ENCODE measurements around the gene KRT80.

KRT80 gene

GRCh38 chr12:52204095-52204930 is 12.5 kb upstream of the KRT80 start:
- in situ Hi-C loops (cut with MboI; ENCODE audit: low pct_unique_long_range_greater_than_20kb, low sequenced_read_pairs, unreplicated experiment): no loop called here
- no peak for DNase-seq (ENCODE audit: low spot score)
- no peak for TF ChIP-seq CTCF (IDR thresholded peaks at IDR 0.05; ENCODE audit: extremely low read depth, insufficient read depth, missing control alignments)

GRCh38 chr12:52203079-52203921 is 11.5 kb upstream of the KRT80 start:
- DNase-seq (ENCODE audit: low spot score): peak; percentile 23
- in situ Hi-C loops (cut with MboI; ENCODE audit: low pct_unique_long_range_greater_than_20kb, low sequenced_read_pairs, unreplicated experiment): no loop called here
- TF ChIP-seq CTCF (IDR thresholded peaks at IDR 0.05; ENCODE audit: extremely low read depth, insufficient read depth, missing control alignments): no peak

- peak; percentile 33 for DNase-seq (ENCODE audit: low spot score)
- in situ Hi-C loops (cut with MboI; ENCODE audit: low pct_unique_long_range_greater_than_20kb, low sequenced_read_pairs, unreplicated experiment): no loop called here
Observed at GRCh38 chr12:52202361-52203078, 10.7 kb upstream of the KRT80 start.

GRCh38 chr12:52201451-52201839 is 9.6 kb upstream of the KRT80 start:
- in situ Hi-C loops (cut with MboI; ENCODE audit: low pct_unique_long_range_greater_than_20kb, low sequenced_read_pairs, unreplicated experiment): no loop called here
- no peak for TF ChIP-seq CTCF (IDR thresholded peaks at IDR 0.05; ENCODE audit: extremely low read depth, insufficient read depth, missing control alignments)
- DNase-seq (ENCODE audit: low spot score): no peak

More at GRCh38 chr12:52202361-52203078, 10.7 kb upstream of the KRT80 start:
- TF ChIP-seq CTCF (IDR thresholded peaks at IDR 0.05; ENCODE audit: extremely low read depth, insufficient read depth, missing control alignments): no peak

GRCh38 chr12:52200781-52201450 is 9.1 kb upstream of the KRT80 start:
- in situ Hi-C loops (cut with MboI; ENCODE audit: low pct_unique_long_range_greater_than_20kb, low sequenced_read_pairs, unreplicated experiment): no loop called here
- DNase-seq (ENCODE audit: low spot score): no peak
- no peak for TF ChIP-seq CTCF (IDR thresholded peaks at IDR 0.05; ENCODE audit: extremely low read depth, insufficient read depth, missing control alignments)

Data from GM13977 (cell line).